Measurements from ENCODE around the gene PREX1.

PREX1 gene

GRCh38 chr20:48597521-48598302, 230.1 kb downstream of the PREX1 start:
- DNase-seq: no peak

- no peak for DNase-seq
These were observed 231.4 kb downstream of the PREX1 start for GRCh38 chr20:48596334-48596898.

- DNase-seq: no peak
These were observed 232.1 kb downstream of the PREX1 start for GRCh38 chr20:48595495-48596333.

- DNase-seq: no peak
These were observed 233.3 kb downstream of the PREX1 start for GRCh38 chr20:48594533-48594932.

GRCh38 chr20:48592107-48592940, 235.5 kb downstream of the PREX1 start:
- no peak for DNase-seq

GRCh38 chr20:48586730-48587129, 241.1 kb downstream of the PREX1 start:
- DNase-seq: no peak

GRCh38 chr20:48585061-48585870, 242.5 kb downstream of the PREX1 start:
- peak; percentile 64 for DNase-seq

- DNase-seq: no peak
These were observed 243.3 kb downstream of the PREX1 start for GRCh38 chr20:48584391-48585060.

GRCh38 chr20:48583801-48584200, 244.0 kb downstream of the PREX1 start:
- DNase-seq: no peak

GRCh38 chr20:48583171-48583570, 244.6 kb downstream of the PREX1 start:
- no peak for DNase-seq

GRCh38 chr20:48582673-48582985, 245.2 kb downstream of the PREX1 start:
- no peak for DNase-seq

GRCh38 chr20:48581167-48581566, 246.6 kb downstream of the PREX1 start:
- no peak for DNase-seq

- no peak for DNase-seq
These were observed 249.3 kb downstream of the PREX1 start for GRCh38 chr20:48578397-48579098.

GRCh38 chr20:48577557-48577956, 250.2 kb downstream of the PREX1 start:
- DNase-seq: no peak

GRCh38 chr20:48574383-48574782, 253.4 kb downstream of the PREX1 start:
- DNase-seq: no peak

Data from NCI-H1092 (cell line).